ENCODE results near the gene ADH1B.
"Not testable (repeated sequence)": the region's sequence is repeated elsewhere in the genome, so short reads cannot be mapped to it uniquely, and the experiment has no call there.

The ADH1B gene

DNA sequence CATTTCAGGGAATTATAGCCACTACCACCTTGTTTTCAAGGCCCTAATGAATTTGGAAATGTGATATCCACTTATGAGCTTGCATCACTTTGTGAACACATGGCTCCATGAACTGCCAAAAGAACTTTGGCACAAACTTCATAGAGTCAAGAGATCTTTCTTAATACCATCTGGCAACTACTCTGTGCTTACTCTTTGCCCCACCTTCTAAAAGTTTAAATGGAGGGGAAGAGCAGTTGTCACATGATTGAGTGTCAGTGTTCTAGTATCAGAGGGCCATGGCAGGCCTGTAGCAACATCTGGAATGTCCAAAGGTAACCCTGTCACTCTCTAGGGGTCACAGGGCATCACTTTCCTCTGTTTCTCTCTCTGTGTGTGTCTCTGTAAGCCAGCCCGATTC, 2.6 kb upstream of the ADH1B start:
- DNase-seq = peak in 1 of 2 donors; percentile 45
- TF ChIP-seq, protein P1, sequence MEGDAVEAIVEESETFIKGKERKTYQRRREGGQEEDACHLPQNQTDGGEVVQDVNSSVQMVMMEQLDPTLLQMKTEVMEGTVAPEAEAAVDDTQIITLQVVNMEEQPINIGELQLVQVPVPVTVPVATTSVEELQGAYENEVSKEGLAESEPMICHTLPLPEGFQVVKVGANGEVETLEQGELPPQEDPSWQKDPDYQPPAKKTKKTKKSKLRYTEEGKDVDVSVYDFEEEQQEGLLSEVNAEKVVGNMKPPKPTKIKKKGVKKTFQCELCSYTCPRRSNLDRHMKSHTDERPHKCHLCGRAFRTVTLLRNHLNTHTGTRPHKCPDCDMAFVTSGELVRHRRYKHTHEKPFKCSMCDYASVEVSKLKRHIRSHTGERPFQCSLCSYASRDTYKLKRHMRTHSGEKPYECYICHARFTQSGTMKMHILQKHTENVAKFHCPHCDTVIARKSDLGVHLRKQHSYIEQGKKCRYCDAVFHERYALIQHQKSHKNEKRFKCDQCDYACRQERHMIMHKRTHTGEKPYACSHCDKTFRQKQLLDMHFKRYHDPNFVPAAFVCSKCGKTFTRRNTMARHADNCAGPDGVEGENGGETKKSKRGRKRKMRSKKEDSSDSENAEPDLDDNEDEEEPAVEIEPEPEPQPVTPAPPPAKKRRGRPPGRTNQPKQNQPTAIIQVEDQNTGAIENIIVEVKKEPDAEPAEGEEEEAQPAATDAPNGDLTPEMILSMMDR (IDR thresholded peaks at IDR 0.05) = no peak
- Histone ChIP-seq H3K4me3 (no peak overlapping the region), H3K27me3 (no peaks in the 10 kb centered on the region), H3K9me3 (peaks cover 0 to 11% (median 0%) of the 10 kb centered on the region in 3 donors), H3K36me3 (peaks cover 0 to 6% (median 1%) of the 10 kb centered on the region in 3 donors), H3K4me1 (peaks cover 0 to 64% (median 17%) of the 10 kb centered on the region in 4 donors), H3K27ac (peak overlapping the region; percentile 78 to 79)
- intact Hi-C loops (cut with DNase I; ENCODE audit: low total_unique reads) = loop anchor here (10.0 kb wide), 1 partner anchor 61 kb away; no protein-coding TSS in a partner anchor

- H3K9me3 ChIP-seq; H3K27me3 ChIP-seq; DNase-seq; intact Hi-C loops (cut with DNase I; ENCODE audit: low total_unique reads): not testable (repeated sequence)
- peak overlapping the region; percentile 43 to 50 for H3K4me3 ChIP-seq
- peak overlapping the region; percentile 78 to 79 for H3K27ac ChIP-seq
- peaks cover 0 to 56% (median 56%) of the 10 kb centered on the region in 3 donors for H3K36me3 ChIP-seq
- H3K4me1 ChIP-seq = peaks cover 0 to 66% (median 8%) of the 10 kb centered on the region in 4 donors
These were observed 3.4 kb downstream of the ADH1B start for GRCh38 chr4:99317811-99318210.

DNA sequence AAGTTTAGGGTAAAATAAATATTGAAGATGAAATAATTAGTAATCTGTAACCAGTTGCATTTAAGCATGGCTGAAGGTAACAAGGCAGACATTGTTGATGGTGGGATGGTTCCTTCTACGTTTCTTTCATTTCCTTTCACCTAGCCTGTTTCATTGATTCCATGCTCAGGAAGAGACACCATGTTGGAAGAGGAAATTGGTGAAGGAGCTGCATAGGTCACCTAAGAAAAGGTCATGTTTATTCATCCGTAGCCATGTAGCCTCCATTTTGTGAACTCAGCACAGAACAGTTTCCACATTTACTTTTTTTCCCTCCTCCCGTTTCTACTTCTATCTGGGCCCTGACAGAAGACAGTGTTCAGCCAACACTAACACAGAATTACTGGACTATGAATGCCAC, 3.8 kb downstream of the ADH1B start:
- TF ChIP-seq, protein P1 (IDR thresholded peaks at IDR 0.05) = no peak
- peak overlapping the region; percentile 43 to 50 for H3K4me3 ChIP-seq
- no peak for DNase-seq
- H3K4me1 ChIP-seq = peaks cover 0 to 62% (median 6%) of the 10 kb centered on the region in 4 donors
- intact Hi-C loops (cut with DNase I; ENCODE audit: low total_unique reads) = no loop called here
- no peaks in the 10 kb centered on the region for H3K27me3 ChIP-seq
- peaks cover 3 to 60% (median 60%) of the 10 kb centered on the region in 3 donors for H3K36me3 ChIP-seq
- peak overlapping the region; percentile 78 to 79 for H3K27ac ChIP-seq
- H3K9me3 ChIP-seq = no peaks in the 10 kb centered on the region

GRCh38 chr4:99315839-99316238, 5.4 kb downstream of the ADH1B start:
- no peaks in the 10 kb centered on the region for H3K27me3 ChIP-seq
- peak overlapping the region in 1 of 2 donors; percentile 79 for H3K27ac ChIP-seq
- peaks cover 0 to 48% (median 2%) of the 10 kb centered on the region in 4 donors for H3K4me1 ChIP-seq
- peaks cover 15 to 75% (median 72%) of the 10 kb centered on the region in 3 donors for H3K36me3 ChIP-seq
- DNase-seq = no peak
- H3K9me3 ChIP-seq = no peaks in the 10 kb centered on the region
- H3K4me3 ChIP-seq = peak overlapping the region in 1 of 2 donors; percentile 7
- TF ChIP-seq, protein P1 (IDR thresholded peaks at IDR 0.05) = no peak
- intact Hi-C loops (cut with DNase I; ENCODE audit: low total_unique reads) = no loop called here

DNA sequence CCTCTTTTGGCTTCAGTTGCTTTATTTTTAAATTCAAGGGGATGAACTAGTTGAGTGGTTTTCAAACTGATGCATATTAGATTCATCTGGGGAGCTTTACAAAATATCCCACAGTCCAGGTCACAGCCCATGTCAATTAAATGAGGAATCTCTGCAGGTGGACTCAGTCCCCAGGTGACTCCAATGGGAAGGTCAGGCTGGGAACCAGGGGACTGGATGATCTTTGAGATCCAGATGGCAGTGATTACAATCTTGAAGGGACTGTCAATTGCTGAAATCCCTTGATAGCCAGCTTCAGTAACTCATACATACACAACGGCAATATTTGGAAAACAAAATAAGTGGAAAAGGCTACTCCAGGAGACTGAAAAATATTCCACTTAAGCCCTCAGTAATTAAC, 7.0 kb downstream of the ADH1B start:
- no peaks in the 10 kb centered on the region for H3K9me3 ChIP-seq
- DNase-seq = no peak
- no peak overlapping the region for H3K4me3 ChIP-seq
- H3K27ac ChIP-seq = peak overlapping the region; percentile 8 to 79
- no peaks in the 10 kb centered on the region for H3K27me3 ChIP-seq
- H3K4me1 ChIP-seq = peaks cover 0 to 38% (median 2%) of the 10 kb centered on the region in 4 donors
- TF ChIP-seq, protein P1 (IDR thresholded peaks at IDR 0.05) = no peak
- intact Hi-C loops (cut with DNase I; ENCODE audit: low total_unique reads) = no loop called here
- peaks cover 22 to 88% (median 81%) of the 10 kb centered on the region in 3 donors for H3K36me3 ChIP-seq

DNA sequence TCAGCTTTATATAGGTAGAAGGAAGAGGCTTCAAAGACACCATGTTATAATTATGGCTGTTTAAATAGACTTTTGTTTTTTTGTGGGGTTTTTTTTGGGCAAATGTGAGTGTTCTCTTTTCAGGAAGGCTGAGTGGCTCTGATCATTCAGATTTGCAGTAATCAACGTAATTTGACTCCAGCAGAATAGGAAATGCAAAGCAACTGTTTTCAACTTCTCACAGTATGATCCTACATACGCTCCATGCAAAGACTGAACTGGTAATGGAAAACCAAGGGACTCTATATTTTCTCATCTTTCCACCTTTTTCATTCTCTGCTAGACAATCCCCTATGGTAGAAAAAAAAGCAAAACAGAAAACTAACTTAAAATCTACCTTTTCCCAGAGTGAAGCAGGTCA, 10.8 kb downstream of the ADH1B start:
- TF ChIP-seq, protein P1 (IDR thresholded peaks at IDR 0.05) = no peak
- Histone ChIP-seq H3K27me3 (no peaks in the 10 kb centered on the region), H3K27ac (peak overlapping the region; percentile 21 to 26), H3K36me3 (peaks cover 22 to 67% (median 51%) of the 10 kb centered on the region in 3 donors), H3K4me1 (peaks cover 0 to 4% (median 0%) of the 10 kb centered on the region in 4 donors), H3K4me3 (no peak overlapping the region), H3K9me3 (no peaks in the 10 kb centered on the region)
- no peak for DNase-seq
- intact Hi-C loops (cut with DNase I; ENCODE audit: low total_unique reads) = no loop called here

All from tibial artery (tissue), 4 donors.